Measurements from ENCODE around the gene RGR. TPM values are rescaled to one million over a fixed set of nuclear protein-coding genes. Genes with fewer than 3 reads are reported as not detected.

Gene RGR
- total RNA-seq, 5 donors from 2014 or later (not counting 1 experiment from before 2014, with no cell fraction given), result not detected

DNA sequence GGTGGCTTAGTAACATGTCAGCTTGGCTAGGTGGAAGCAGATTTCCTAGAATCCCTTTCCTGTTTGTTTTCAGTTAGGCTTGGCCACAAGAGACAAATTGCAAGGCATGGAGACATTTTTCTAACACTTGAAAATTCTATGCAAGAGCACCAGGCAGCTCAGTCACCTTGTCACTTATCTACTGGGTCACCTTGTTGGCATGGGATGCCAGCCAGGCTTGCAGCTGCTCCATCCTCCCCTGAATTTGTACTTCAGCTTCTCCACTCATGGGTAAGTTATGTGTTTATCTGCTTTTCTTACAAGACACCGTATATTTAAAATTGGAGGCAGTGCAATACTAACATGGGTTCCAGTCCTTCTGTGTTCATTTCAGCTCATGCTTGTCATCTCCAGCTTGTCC lies 43.3 kb downstream of the RGR start:
- ATAC-seq (replicated peaks in 1 of 4), result no peak
- Mint-ChIP-seq H3K4me3 (no peak overlapping the region), H3K36me3 (no peaks in the 10 kb centered on the region), H3K27ac (no peak overlapping the region), H3K4me1 (no peaks in the 10 kb centered on the region), H3K9me3 (no peaks in the 10 kb centered on the region), H3K27me3 (peaks cover 0 to 8% of the 10 kb centered on the region in 2 donors)
- no peak for DNase-seq
- POLR2A ChIA-PET, result no interaction called here
- no CpG with 5 or more reads among the region's 1 CpG for WGBS (ENCODE audit: insufficient coverage)
- peaks cover 0 to 2% of the 10 kb centered on the region in 2 experiments for H3K27me3 ChIP-seq (replicated peaks in 1 of 2; ENCODE audit: control insufficient read depth in 2 of 2, extremely low read depth in 1 of 2, insufficient read depth in 2 of 2, low read length in 1 of 2)
- H3K9me3 ChIP-seq, result no peaks in the 10 kb centered on the region
- H3K36me3 ChIP-seq (ENCODE audit: control insufficient read depth in 2 of 2, extremely low read depth in 1 of 2, insufficient read depth in 1 of 2, low read length in 1 of 2), result no peaks in the 10 kb centered on the region
- no peak overlapping the region for H3K4me3 ChIP-seq (ENCODE audit: control insufficient read depth in 1 of 2, extremely low read depth in 1 of 2, low read length in 1 of 2)
- CTCF ChIA-PET, result no interaction called here
- no peak overlapping the region for H3K27ac ChIP-seq (ENCODE audit: low read length)
- H3K4me1 ChIP-seq (ENCODE audit: control insufficient read depth in 1 of 2, extremely low read depth in 1 of 2, insufficient read depth in 2 of 2, low read length in 2 of 2), result no peaks in the 10 kb centered on the region

DNA sequence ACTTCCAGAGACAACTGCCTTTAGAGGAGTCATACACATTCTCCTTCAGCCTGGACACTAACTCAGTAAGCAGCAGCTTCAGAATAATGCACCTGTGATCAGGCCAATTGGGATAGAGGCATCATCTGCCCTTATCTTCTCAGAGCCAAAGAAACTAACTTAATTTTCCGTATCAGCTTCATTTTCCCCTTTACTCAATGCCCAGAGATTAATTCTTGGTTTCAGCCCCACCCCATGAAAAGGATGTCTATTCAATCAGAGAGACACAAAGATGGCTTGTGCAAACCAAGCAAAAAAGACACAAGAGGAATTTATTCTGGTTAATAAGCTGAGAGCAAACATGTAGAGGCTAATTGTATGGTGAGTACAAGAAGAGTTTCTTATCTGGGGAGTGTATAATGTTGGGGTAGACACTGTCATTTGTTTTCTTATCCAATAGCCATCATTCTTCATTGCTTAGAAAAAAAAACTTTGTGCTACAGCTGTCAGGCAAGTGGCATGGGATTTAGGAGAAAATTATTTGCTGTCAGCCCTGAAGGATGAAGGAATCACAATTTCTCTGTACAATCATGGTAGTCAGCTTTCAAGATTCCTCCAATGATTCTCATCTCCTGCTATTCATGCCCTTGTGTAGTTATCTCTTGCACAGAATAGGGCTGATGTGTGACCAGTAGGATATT lies 44.8 kb downstream of the RGR start:
- Mint-ChIP-seq H3K27ac (no peak overlapping the region), H3K4me1 (peaks cover 7 to 8% (median 7%) of the 10 kb centered on the region in 3 donors), H3K9me3 (no peaks in the 10 kb centered on the region), H3K4me3 (no peak overlapping the region), H3K27me3 (peaks cover 0 to 8% of the 10 kb centered on the region in 2 donors), H3K36me3 (no peaks in the 10 kb centered on the region)
- no peak overlapping the region for H3K27ac ChIP-seq (ENCODE audit: low read length)
- H3K4me3 ChIP-seq (ENCODE audit: control insufficient read depth in 1 of 2, extremely low read depth in 1 of 2, low read length in 1 of 2), result no peak overlapping the region
- CTCF ChIA-PET, result no interaction called here
- H3K4me1 ChIP-seq (ENCODE audit: control insufficient read depth in 1 of 2, extremely low read depth in 1 of 2, insufficient read depth in 2 of 2, low read length in 2 of 2), result no peaks in the 10 kb centered on the region
- 100% methylated on average over 1 of the region's 1 CpG for WGBS (ENCODE audit: insufficient coverage)
- H3K9me3 ChIP-seq, result no peaks in the 10 kb centered on the region
- ATAC-seq (replicated peaks in 1 of 4), result no peak
- DNase-seq, result no peak
- H3K27me3 ChIP-seq (replicated peaks in 1 of 2; ENCODE audit: control insufficient read depth in 2 of 2, extremely low read depth in 1 of 2, insufficient read depth in 2 of 2, low read length in 1 of 2), result peaks cover 0 to 2% of the 10 kb centered on the region in 2 experiments
- H3K36me3 ChIP-seq (ENCODE audit: control insufficient read depth in 2 of 2, extremely low read depth in 1 of 2, insufficient read depth in 1 of 2, low read length in 1 of 2), result no peaks in the 10 kb centered on the region
- POLR2A ChIA-PET, result no interaction called here

DNA sequence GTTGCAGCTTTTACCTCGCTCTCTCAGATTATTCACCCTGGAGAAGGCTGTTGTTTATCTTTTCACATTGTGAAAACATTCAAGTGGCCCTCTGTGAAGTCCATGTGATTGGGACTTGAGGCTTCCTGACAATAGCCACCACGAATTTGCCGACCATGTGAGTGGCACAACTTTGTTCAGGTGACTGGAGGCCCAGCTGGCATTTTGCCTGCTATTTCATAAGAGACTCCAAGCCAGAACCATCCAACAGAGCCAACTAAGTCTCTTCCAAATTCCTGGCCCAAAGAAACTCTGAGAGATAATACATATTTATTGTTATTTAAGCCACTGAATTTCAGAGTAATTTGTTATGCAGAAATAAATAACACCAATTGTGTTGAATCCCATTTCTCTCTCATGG lies 45.4 kb downstream of the RGR start:
- no peaks in the 10 kb centered on the region for H3K4me1 ChIP-seq (ENCODE audit: control insufficient read depth in 1 of 2, extremely low read depth in 1 of 2, insufficient read depth in 2 of 2, low read length in 2 of 2)
- H3K4me3 Mint-ChIP-seq, result no peak overlapping the region
- DNase-seq, result no peak
- ChIA-PET POLR2A (no interaction called here), CTCF (no interaction called here)
- no peaks in the 10 kb centered on the region for H3K9me3 ChIP-seq
- no peak overlapping the region for H3K27ac Mint-ChIP-seq
- peaks cover 7 to 8% (median 7%) of the 10 kb centered on the region in 3 donors for H3K4me1 Mint-ChIP-seq
- peaks cover 0 to 8% of the 10 kb centered on the region in 2 donors for H3K27me3 Mint-ChIP-seq
- WGBS (ENCODE audit: insufficient coverage), result 70% methylated on average over 3 of the region's 3 CpGs
- no peaks in the 10 kb centered on the region for H3K36me3 Mint-ChIP-seq
- no peak for ATAC-seq (replicated peaks in 1 of 4)
- no peaks in the 10 kb centered on the region for H3K9me3 Mint-ChIP-seq
- H3K27ac ChIP-seq (ENCODE audit: low read length), result no peak overlapping the region
- no peaks in the 10 kb centered on the region for H3K36me3 ChIP-seq (ENCODE audit: control insufficient read depth in 2 of 2, extremely low read depth in 1 of 2, insufficient read depth in 1 of 2, low read length in 1 of 2)
- H3K4me3 ChIP-seq (ENCODE audit: control insufficient read depth in 1 of 2, extremely low read depth in 1 of 2, low read length in 1 of 2), result no peak overlapping the region
- H3K27me3 ChIP-seq (replicated peaks in 1 of 2; ENCODE audit: control insufficient read depth in 2 of 2, extremely low read depth in 1 of 2, insufficient read depth in 2 of 2, low read length in 1 of 2), result peaks cover 0 to 2% of the 10 kb centered on the region in 2 experiments

DNA sequence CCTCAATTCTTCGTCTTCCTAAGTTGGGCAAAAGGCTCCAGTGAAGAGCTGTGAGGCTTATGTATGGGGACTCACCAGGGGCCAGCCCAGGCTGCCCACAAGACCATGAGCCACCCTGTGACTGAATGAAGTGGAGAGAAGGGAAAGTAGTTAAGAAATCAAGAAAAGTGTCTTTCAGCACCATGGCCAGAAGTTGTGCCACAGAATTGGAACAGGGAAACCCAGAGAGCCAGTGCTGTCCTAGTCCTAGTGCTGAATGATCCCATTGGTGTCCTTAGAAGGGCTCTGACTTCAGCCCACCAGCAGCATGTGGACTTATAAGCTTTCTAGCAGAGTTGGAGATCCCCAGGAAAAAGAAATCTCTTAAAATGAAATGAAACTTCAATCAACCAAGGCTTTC lies 46.5 kb downstream of the RGR start:
- no peak for ATAC-seq (replicated peaks in 1 of 4)
- H3K27me3 Mint-ChIP-seq, result peaks cover 0 to 8% of the 10 kb centered on the region in 2 donors
- CTCF ChIA-PET, result interaction anchor here (0.6 to 1.0 kb wide), 2 partner anchors 38 to 244 kb away, joined by 3 read pairs; no protein-coding TSS in a partner anchor
- no peaks in the 10 kb centered on the region for H3K36me3 ChIP-seq (ENCODE audit: control insufficient read depth in 2 of 2, extremely low read depth in 1 of 2, insufficient read depth in 1 of 2, low read length in 1 of 2)
- H3K4me1 ChIP-seq (ENCODE audit: control insufficient read depth in 1 of 2, extremely low read depth in 1 of 2, insufficient read depth in 2 of 2, low read length in 2 of 2), result no peaks in the 10 kb centered on the region
- POLR2A ChIA-PET, result no interaction called here
- H3K4me3 ChIP-seq (ENCODE audit: control insufficient read depth in 1 of 2, extremely low read depth in 1 of 2, low read length in 1 of 2), result no peak overlapping the region
- DNase-seq, result no peak
- no peaks in the 10 kb centered on the region for H3K9me3 Mint-ChIP-seq
- no peak overlapping the region for H3K4me3 Mint-ChIP-seq
- H3K27me3 ChIP-seq (replicated peaks in 1 of 2; ENCODE audit: control insufficient read depth in 2 of 2, extremely low read depth in 1 of 2, insufficient read depth in 2 of 2, low read length in 1 of 2), result peaks cover 0 to 2% of the 10 kb centered on the region in 2 experiments
- no peaks in the 10 kb centered on the region for H3K36me3 Mint-ChIP-seq
- H3K27ac ChIP-seq (ENCODE audit: low read length), result no peak overlapping the region
- H3K27ac Mint-ChIP-seq, result no peak overlapping the region
- peaks cover 7 to 8% (median 7%) of the 10 kb centered on the region in 3 donors for H3K4me1 Mint-ChIP-seq
- WGBS (ENCODE audit: insufficient coverage), result no CpG with 5 or more reads among the region's 1 CpG
- no peaks in the 10 kb centered on the region for H3K9me3 ChIP-seq

DNA sequence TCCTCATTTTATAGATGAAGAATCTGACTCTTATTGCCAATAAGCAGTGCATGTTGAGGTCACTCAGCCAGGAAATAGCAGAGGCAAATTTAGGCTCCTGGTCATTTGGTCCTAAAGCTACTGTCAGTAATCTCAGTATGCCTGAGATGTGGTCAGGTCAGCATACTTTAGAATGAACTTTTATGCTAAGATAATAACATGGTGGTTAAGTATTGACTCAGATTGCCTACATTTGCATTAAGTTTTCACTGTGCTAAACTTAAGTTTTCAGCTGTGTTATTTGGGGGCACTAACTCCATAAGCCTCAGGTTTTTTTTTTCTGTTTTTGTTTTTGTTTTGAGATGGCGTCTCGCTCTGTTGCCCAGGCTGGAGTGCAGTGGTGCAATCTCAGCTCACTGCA lies 47.6 kb downstream of the RGR start:
- Mint-ChIP-seq H3K36me3 (no peaks in the 10 kb centered on the region), H3K27ac (no peak overlapping the region), H3K4me1 (peaks cover 7 to 8% (median 7%) of the 10 kb centered on the region in 3 donors), H3K9me3 (no peaks in the 10 kb centered on the region), H3K4me3 (no peak overlapping the region), H3K27me3 (peaks cover 0 to 7% of the 10 kb centered on the region in 2 donors)
- no peak for ATAC-seq (replicated peaks in 1 of 4)
- Histone ChIP-seq H3K27ac (ENCODE audit: low read length) (no peak overlapping the region), H3K9me3 (no peaks in the 10 kb centered on the region), H3K4me3 (ENCODE audit: control insufficient read depth in 1 of 2, extremely low read depth in 1 of 2, low read length in 1 of 2) (no peak overlapping the region), H3K4me1 (ENCODE audit: control insufficient read depth in 1 of 2, extremely low read depth in 1 of 2, insufficient read depth in 2 of 2, low read length in 2 of 2) (no peaks in the 10 kb centered on the region), H3K36me3 (ENCODE audit: control insufficient read depth in 2 of 2, extremely low read depth in 1 of 2, insufficient read depth in 1 of 2, low read length in 1 of 2) (no peaks in the 10 kb centered on the region), H3K27me3 (replicated peaks in 1 of 2; ENCODE audit: control insufficient read depth in 2 of 2, extremely low read depth in 1 of 2, insufficient read depth in 2 of 2, low read length in 1 of 2) (peaks cover 0 to 2% of the 10 kb centered on the region in 2 experiments)
- POLR2A ChIA-PET, result no interaction called here
- CTCF ChIA-PET, result interaction anchor here (0.8 to 1.0 kb wide), 2 partner anchors 37 to 96 kb away, joined by 3 to 4 read pairs; no protein-coding TSS in a partner anchor
- WGBS (ENCODE audit: insufficient coverage), result no CpG with 5 or more reads among the region's 2 CpGs
- no peak for DNase-seq

DNA sequence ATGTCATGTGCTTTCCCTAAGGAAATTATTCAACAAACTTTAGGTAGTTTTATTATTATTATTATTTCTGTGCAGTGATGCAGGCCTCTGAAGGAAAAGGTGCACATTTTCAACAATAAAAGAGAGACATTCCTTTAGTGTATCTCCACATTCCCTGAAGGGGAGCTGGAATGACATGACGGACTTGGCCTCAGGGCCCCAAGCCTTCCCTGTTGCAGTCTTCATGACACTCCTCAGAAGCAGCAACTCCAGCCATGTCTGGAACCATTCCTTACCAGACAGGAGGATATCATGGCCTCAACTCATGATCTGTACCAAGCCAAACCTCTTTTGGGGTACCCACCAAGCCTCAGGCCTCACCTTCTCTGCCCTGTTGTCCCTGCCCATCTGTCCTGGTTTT lies 48.3 kb downstream of the RGR start:
- WGBS (ENCODE audit: insufficient coverage), result no CpG with 5 or more reads among the region's 1 CpG
- Mint-ChIP-seq H3K9me3 (no peaks in the 10 kb centered on the region), H3K27ac (peak overlapping the region in 1 of 2 donors; percentile 55), H3K4me3 (no peak overlapping the region), H3K4me1 (peaks cover 7 to 8% (median 7%) of the 10 kb centered on the region in 3 donors), H3K27me3 (peaks cover 0 to 4% of the 10 kb centered on the region in 2 donors), H3K36me3 (no peaks in the 10 kb centered on the region)
- Histone ChIP-seq H3K36me3 (ENCODE audit: control insufficient read depth in 2 of 2, extremely low read depth in 1 of 2, insufficient read depth in 1 of 2, low read length in 1 of 2) (no peaks in the 10 kb centered on the region), H3K4me1 (ENCODE audit: control insufficient read depth in 1 of 2, extremely low read depth in 1 of 2, insufficient read depth in 2 of 2, low read length in 2 of 2) (no peaks in the 10 kb centered on the region), H3K9me3 (no peaks in the 10 kb centered on the region), H3K4me3 (ENCODE audit: control insufficient read depth in 1 of 2, extremely low read depth in 1 of 2, low read length in 1 of 2) (no peak overlapping the region), H3K27ac (ENCODE audit: low read length) (no peak overlapping the region), H3K27me3 (replicated peaks in 1 of 2; ENCODE audit: control insufficient read depth in 2 of 2, extremely low read depth in 1 of 2, insufficient read depth in 2 of 2, low read length in 1 of 2) (peaks cover 0 to 2% of the 10 kb centered on the region in 2 experiments)
- no peak for ATAC-seq (replicated peaks in 1 of 4)
- ChIA-PET POLR2A (interaction anchor here in 1 of 2 donors (0.6 kb wide), 1 partner anchor 122 kb away, joined by 3 read pairs; no protein-coding TSS in a partner anchor), CTCF (interaction anchor here in 1 of 2 donors (0.8 kb wide), 1 partner anchor 96 kb away, joined by 4 read pairs; no protein-coding TSS in a partner anchor)
- no peak for DNase-seq
